Embryonic facial prominence (tissue), 1 donor: Measurements from ENCODE around the gene FAM149A.

Experiments used
- DNase-seq: peaks from one replicate; pipeline ENCODE4 v3.0.0-alpha.2; 2016; ENCODE audit errors: extremely low spot score

Gene FAM149A

DNA sequence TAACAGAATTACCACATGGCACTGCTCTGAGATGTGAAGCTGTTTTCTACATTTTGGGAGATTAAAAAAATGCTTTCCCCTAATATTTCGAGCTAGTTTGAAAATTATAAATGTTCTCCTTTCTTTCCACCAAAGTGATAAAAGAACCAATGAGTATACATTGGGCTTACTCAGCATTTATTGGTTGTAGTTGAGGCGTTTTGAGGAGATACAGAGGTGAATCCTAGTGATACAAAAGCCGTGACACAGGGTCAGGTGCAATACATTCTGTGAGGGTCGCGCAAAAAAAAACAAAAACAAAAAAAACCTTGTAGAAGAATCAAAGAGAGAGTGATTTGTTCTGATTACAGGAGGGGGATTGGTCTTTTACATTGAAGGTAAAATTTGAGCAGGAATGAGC is 54.5 kb downstream of the FAM149A start:
- no peak for DNase-seq

DNA sequence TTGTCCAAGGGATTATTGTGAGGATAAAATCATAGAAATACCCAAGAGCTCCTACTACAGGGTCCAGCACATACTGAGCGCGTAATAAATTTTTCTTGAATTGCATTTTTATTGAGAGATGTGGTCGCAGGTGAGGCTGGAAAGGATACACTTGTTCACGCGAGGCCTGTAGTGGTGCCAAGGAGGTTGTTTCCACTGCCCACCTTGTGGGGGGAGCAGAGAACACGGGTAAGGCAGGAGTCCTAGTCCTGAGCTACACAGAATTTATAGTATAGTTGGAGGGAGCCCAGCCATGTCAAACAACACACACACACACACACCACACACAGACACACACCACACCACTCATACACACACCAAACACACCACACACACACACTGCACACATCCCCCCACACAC is 55.1 kb downstream of the FAM149A start:
- no peak for DNase-seq

- no peak for DNase-seq
These were observed 56.6 kb downstream of the FAM149A start for GRCh38 chr4:186161138-186161537.

DNA sequence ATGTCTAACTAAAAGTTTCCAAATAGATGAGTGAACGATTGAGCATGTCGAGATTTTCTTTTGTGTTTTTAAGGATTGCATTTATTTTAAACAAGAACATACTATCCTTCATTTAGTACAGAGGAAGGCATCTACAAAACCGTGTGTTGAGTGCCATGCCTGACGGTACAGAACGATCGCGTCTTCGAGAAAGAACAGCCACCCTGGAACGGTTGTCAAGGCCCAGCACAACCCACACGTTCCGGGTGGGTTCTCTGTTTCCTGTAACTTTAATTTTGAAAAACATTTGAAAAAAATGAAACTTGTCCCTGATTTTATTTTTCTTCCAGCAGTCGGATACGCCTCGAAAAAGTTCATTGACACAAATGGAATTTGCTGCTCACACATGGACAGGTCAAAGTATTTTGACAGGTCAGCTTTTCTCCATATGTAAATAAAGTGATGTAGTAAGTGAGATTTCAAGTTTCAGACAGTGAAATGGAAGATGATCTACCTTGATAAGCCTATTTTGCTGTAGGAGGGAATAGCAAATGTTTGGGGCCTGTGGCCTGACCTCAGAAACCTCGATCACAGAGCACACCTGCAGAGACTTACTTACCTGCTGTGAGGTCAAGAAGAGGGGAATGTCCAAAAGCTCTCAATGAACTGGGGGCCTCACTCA is 62.5 kb downstream of the FAM149A start:
- DNase-seq, result no peak

DNA sequence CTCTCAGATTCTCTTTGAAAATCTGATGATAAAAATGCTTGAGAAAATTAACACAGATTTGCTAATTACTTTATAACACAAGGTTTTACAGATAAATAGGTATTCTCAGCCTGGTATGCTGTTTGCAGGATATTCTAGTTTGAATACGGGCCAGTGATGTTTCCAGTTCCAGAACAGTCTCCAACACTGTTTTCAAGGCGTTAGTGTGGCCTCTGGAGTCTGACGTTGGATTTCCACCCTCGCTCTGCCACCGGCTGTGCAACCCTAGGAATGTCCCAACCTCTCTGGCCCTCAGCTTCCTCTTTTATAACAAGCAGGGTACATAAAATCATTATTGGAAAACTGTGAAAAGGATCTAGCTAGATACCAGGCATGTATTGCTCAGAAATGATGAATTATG is 63.1 kb downstream of the FAM149A start:
- DNase-seq, result no peak

GRCh38 chr4:186168750-186169149 is 64.2 kb downstream of the FAM149A start:
- no peak for DNase-seq

DNA sequence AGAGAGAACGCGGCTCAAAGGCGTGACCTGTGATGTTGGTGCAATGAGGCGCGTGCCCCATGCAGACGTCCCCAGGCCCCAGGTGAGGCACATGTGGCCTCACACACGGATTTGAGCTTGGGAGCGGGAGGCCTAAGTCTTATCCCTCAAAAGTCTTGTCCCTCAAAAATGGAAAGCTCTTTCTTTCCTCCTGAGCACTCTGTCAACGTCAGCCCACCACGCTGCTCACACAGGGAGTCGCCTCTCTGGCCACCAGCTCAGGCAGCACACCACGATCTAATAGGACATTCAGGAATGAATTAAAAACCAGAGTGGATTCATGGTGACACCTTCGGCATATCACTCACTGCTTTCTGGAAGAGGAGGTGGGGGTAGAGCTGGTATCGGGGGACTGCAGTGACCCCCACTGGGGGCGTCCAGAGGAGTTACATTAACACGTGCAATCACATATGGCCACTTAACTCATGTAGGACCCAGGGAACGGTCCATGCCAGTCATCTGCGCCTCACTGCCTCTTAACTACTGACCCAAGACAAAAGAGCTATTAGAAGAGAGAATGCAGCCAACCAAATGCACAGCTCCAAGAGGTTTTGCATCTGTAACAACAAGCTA is 64.9 kb downstream of the FAM149A start:
- no peak for DNase-seq

GRCh38 chr4:186169945-186170802 is 65.7 kb downstream of the FAM149A start:
- DNase-seq, result no peak

- no peak for DNase-seq
These were observed 66.5 kb downstream of the FAM149A start for GRCh38 chr4:186170966-186171365.

- DNase-seq, result no peak
These were observed 68.0 kb downstream of the FAM149A start for GRCh38 chr4:186172546-186172945.

DNA sequence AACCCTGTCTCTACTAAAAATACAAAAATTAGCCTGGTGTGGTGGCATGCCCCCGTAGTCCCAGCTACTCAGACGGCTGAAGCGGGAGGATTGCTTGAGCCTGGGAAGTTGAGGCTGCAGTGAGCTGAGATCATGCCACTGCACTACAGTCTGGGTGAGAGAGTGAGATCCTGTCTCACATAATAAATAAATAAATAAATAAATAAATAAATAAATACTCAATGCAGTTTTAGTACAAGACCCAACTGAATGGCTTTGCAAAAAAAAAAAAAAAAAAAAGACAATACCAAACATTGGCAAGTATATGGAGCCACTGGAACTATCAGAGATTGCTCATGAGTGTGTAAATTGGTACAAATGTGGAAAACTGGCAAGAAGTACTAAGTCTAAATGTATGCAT is 83.6 kb downstream of the FAM149A start:
- DNase-seq, result no peak

DNA sequence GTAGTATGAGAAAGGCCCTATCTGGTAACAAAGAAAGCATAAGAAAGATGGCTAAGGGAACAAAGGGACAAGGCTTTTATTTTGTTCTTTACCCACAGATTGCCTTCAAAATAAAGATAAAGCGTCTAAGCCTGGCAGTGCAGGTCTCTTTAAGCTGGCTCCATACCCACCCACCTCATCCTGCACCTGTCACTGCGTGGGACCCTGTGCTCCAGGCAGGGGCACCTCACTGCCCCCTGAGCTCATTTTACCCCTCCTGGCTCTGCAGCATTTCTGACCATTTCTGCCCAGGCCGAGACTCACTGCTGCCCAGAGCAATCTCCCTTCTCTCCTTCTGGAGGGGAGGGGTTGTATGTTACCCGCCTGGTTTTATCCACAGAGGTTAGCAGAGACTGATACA is 85.2 kb downstream of the FAM149A start:
- DNase-seq, result no peak

GRCh38 chr4:186190581-186191199 is 86.2 kb downstream of the FAM149A start:
- no peak for DNase-seq

- DNase-seq, result no peak
These were observed 86.9 kb downstream of the FAM149A start, which contains the start of gene CYP4V2 for GRCh38 chr4:186191200-186192065. CYP4V2 (plus strand) TSS chr4:186191567; CDS start chr4:186191824, 257 bp downstream.

GRCh38 chr4:186192066-186192612 is 87.6 kb downstream of the FAM149A start:
- DNase-seq, result no peak

GRCh38 chr4:186193851-186194250 is 89.3 kb downstream of the FAM149A start:
- DNase-seq, result no peak

DNA sequence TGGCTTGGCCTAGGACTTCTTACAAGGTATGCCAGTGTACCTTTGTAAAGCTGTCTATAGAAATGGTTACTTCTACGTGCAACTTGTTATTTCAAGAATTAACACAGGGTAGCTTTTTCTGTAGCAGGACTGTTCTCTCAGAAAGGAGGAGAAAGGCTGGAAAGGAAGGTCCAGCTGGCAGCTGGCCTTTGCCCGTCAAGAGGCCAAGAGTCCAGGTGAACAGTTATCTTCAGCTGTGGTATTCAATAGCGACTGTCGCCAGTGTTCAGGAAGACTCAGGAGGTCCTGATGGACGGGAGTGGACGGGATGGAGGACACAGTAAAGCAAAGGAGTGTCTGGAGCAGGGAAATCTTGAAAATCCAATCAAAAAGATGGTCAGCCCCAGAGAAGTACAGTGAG is 91.6 kb downstream of the FAM149A start:
- no peak for DNase-seq

GRCh38 chr4:186200516-186200915 is 96.0 kb downstream of the FAM149A start:
- no peak for DNase-seq

- no peak for DNase-seq
These were observed 96.5 kb downstream of the FAM149A start for GRCh38 chr4:186201010-186201409.

GRCh38 chr4:186201535-186202230 is 97.2 kb downstream of the FAM149A start:
- DNase-seq, result no peak
